GM19351 (cell line): ENCODE results near the gene TOM1L2.
"Not testable (repeated sequence)": the region's sequence is repeated elsewhere in the genome, so short reads cannot be mapped to it uniquely, and the experiment has no call there.

ENCODE experiments used
- ATAC-seq: cut with Tn5 transposase; IDR thresholded peaks from one replicate; pipeline ENCODE4 v1.9.1; 2021; ENCODE audit warnings: mild to moderate bottlenecking, moderate library complexity; ENCODE audit not compliant: unreplicated experiment

Gene TOM1L2

DNA sequence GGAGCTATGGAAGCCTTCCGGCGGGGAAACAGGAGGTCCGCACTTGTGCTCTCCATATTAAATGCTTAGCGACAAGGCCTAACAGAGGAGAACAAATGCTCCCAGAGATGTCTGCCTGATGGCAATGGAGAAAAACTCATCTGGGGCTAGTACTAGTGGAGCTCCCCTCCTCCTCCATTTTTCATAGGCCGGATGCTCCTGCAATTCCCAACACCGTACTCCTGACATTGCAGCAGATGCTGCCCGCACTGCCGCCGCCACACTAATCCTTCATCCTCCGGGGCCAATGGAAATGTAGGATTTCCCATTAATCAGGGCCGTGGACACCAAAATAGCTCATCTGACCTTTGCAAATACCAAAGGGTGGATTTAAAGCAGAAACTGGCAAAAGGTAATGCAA, 27.5 kb downstream of the TOM1L2 start:
- ATAC-seq, result no peak

- no peak for ATAC-seq
Observed at GRCh38 chr17:17944242-17944641, 28.0 kb downstream of the TOM1L2 start.

- no peak for ATAC-seq
Observed at GRCh38 chr17:17943281-17943984, 28.8 kb downstream of the TOM1L2 start.

- ATAC-seq, result no peak
Observed at GRCh38 chr17:17942846-17943245, 29.4 kb downstream of the TOM1L2 start.

DNA sequence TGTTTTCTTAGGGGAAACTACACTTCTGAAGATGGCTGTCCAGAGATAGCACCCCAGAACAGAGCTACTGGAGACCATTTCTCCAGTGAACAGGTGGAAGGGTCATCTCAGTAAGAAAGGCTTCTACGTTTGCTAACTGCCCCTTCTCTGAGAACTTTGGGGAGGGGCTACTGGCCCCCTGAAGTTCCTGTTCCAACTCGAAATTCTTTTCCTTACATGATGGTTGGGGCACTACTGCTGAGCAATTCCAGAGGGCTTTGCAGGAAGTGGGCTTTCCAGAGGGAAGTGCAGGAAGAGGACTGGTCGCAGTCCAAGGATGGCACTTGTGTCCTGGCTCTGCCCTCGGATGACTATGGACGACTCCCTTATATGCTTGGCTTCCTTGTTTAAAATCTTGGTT, 31.2 kb downstream of the TOM1L2 start:
- ATAC-seq, result no peak

DNA sequence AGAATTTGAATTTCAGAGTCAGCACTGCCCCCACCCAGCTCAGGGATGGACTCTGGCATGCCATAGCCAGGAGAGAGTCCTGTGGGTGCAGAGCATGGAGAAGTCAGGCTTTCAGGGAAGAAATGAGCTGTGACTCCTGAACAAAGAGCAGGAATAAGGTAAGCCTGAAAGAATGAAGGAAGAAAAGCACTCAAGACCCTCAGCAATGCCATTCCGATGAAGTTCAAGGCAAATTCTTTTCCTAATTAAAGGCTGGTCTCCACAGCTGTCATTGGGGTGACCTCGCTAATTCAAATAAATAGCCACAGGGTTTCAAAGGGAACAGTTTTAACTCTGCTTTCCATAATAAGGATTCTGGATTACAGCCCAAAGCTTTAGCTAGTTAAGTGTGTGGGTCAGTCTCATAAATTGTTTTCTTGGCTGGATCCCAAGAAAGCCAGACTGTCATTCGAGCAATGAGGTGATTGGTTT, 31.7 kb downstream of the TOM1L2 start:
- ATAC-seq, result no peak

DNA sequence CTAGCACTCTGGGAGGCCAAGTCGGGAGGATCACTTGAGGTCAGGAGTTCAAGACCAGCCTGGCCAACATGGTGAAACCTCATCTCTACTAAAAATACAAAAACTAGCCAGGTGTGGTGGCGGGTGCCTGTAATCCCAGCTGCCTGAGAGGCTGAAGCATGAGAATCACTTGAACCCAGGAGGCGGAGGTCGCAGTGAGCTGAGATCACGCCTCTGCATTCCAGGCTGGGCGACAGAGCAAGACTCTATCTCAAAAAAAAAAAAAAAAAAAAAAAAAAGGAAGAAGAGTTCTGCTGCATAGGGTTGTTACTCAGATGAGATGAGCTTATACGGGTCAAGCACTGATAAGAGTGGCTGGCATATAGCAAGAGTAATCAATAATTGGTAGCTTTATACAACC, 32.3 kb downstream of the TOM1L2 start:
- ATAC-seq, result not testable (repeated sequence)

- no peak for ATAC-seq
Observed at GRCh38 chr17:17938388-17939107, 33.7 kb downstream of the TOM1L2 start.

- ATAC-seq, result no peak
Observed at GRCh38 chr17:17937958-17938357, 34.2 kb downstream of the TOM1L2 start.

DNA sequence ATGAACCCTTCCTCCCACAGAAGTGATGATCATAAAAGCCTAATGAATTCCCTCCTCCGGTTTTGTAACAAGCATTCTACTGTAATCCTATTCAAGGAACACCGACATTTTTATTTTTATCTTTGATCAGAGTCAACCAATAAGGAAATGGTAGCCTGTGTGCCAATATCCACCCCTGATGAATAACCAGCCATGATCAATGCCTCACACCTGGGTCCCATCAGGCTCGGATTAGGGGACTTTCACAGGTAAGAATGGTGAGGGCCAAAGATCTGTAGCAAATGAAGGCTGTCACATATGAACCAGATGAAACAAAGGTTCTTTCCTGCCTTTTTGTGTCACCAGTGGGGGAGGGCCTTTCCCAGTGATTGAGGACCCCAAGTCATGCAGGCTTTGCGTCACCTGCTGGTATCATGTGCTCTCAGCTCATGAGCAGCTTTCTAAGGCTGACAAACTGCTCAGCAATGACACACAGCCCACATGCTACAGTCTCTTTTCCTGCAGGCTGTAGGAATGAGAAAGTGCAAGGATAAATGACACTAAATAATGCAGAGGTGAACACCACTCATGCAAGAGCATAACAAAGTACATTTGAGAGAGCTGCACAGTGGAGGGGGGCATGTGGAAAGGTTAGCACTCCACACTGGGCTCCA, 34.9 kb downstream of the TOM1L2 start:
- ATAC-seq, result no peak

DNA sequence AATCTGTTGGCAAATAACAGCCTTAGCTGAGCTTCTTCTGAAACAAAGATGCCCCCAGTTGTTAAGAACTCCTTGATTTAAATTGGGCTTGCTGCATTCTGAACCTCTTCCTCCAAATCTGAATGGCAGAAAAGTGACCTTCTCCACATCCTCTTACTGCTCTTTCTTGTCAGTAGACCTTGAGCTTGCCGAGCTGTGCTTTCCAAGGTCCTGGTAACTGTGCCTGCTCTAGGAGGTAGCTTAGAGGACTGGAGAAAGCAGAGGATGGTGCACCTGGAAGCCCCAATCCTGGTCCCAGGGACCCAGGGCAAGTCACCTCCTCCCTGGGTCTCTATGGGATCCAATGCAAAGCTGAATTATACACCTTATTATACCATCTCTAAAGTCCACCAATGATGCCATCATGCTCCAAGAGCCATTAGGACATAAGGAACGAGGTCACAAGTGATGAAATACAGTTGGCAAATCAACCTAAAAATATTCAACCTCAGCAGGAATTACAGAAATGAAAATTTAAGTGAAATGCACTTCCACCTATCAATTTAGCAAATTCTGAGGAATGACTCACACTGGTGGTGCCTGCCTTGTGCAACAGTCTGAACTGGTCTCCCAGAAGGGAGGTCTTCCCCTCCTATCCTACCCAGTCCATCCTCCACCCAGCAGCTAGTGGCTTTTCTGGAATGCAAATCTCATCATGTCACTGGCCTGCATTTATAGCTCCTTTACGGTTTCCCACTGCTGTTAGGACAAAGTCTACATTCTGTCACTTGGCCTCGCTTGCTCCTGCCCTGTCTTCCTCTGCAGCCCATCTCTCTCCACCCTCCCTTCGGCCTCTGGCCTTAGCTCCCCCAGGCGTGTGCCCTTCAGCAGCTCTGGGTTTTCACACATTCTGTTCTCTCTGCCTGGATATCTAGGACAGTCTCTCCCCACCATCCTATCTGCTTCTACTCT, 36.6 kb downstream of the TOM1L2 start:
- ATAC-seq, result no peak

- no peak for ATAC-seq
Observed at GRCh38 chr17:17934806-17935205, 37.4 kb downstream of the TOM1L2 start.

- ATAC-seq, result no peak
Observed at GRCh38 chr17:17934214-17934613, 38.0 kb downstream of the TOM1L2 start.

GRCh38 chr17:17933775-17934174, 38.4 kb downstream of the TOM1L2 start:
- ATAC-seq, result no peak

- ATAC-seq, result no peak
Observed at GRCh38 chr17:17931159-17931558, 41.0 kb downstream of the TOM1L2 start.

- ATAC-seq, result no peak
Observed at GRCh38 chr17:17930674-17931073, 41.5 kb downstream of the TOM1L2 start.

DNA sequence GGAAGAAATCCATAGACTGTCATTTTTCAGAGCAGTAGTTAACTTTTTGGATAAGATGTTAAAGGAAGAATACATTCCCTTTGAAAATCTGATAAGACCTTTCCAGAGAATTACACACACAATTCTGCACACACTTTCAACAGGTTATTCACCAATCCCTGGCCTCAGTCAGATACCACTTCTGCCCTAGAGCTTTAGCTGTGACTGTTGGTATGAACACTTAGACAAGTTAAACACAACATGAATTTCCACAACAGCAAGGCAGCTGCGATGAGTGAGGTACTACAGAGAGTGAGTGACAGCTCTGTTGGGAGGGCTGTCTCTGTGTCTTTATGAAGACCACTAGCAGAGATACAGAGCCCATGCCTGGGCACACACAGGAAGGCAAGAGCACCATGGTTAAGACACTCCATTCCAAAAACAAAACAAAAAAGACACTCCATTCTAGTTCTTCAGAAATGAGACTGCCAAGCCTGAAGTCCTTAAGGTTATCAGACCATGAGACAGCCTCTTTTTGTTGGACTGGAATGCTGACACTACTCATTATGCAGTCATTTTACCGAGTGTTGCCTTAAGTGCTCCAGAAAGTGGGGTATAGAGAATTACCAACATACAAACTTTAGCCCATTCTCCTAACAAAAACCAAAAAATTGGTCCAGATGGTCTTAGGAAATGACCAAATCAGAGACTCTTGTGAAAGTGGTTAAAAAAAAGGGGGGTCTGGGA, 42.4 kb downstream of the TOM1L2 start:
- no peak for ATAC-seq

GRCh38 chr17:17928398-17929287, 43.6 kb downstream of the TOM1L2 start:
- ATAC-seq, result no peak

DNA sequence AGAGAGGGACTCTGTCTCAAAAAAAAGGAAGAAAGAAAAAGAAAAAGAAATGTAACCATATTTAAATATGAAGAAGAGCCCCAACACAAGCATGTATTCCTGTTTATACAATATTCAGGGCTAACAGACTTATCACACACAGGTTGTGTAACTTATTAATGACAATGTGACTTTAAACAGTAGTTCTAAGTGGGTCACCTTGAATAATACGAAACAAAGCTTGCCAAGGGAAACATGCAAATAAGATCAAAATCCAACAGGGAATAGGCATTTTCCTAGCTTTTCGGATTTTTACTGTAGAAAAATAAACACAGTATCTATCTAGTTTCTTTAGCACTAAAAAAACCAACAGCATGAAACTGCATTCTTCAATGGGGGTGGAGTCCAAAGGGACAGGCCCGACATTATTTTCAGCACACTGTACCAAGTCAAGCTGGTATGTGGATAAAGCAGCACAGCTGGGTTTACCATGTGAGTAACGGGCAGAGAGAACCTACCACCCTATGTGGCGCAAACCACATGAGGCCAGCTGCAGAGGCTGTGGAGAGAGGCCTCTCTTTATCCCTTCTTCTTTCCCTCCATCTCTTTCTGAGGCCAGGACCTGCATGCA, 45.3 kb downstream of the TOM1L2 start:
- ATAC-seq, result no peak
